Panc1 (cell line): ENCODE results near the gene ELP5. TPM values are rescaled to one million over a fixed set of nuclear protein-coding genes. Genes with fewer than 3 reads are reported as not detected.

ENCODE experiments used
- ATAC-seq: fragments of 200-7000 bp; cut with Tn5 transposase; 2 replicates; pipeline ENCODE4 v1.9.1; 2020; ENCODE audit warnings: mild to moderate bottlenecking, moderate library complexity
- BruUV-seq: library from RNA; stranded (reverse); fragments of 400-500 nt; replicated peaks from 2 replicates; lab custom pipeline; 2021; lab: Mats Ljungman, UMichigan
- CTCF ChIA-PET: fragments of 300-600 bp; sonication (Branson Sonifier 250); formaldehyde crosslinking; loops from one replicate; lab custom pipeline; 2022; ENCODE audit warnings: antibody characterized with exemption; lab: Charles Lee
- POLR2A ChIA-PET: fragments of 300-600 bp; sonication (Branson Sonifier 250); formaldehyde crosslinking; loops from one replicate; lab custom pipeline; 2022; ENCODE audit warnings: antibody characterized with exemption; lab: Charles Lee
- DNase-seq: peaks from one replicate; pipeline ENCODE4 v3.0.0-alpha.2; 2010; ENCODE audit warnings: low read depth, low spot score
- H3K27ac ChIP-seq: 2 replicates; pipeline ENCODE4 v1.5.1; 2011; ENCODE audit warnings: mild to moderate bottlenecking, low read length, inconsistent platforms
- H3K27me3 ChIP-seq: fragments of 200-500 bp; sonication (Bioruptor generic); 2 replicates; pipeline ENCODE4 v1.6.0; 2014; ENCODE audit warnings: low read length, inconsistent platforms; ENCODE audit not compliant: control insufficient read depth, insufficient read depth
- H3K36me3 ChIP-seq: fragments of 200-500 bp; sonication (Bioruptor generic); 2 replicates; pipeline ENCODE4 v1.5.1; 2014; ENCODE audit warnings: inconsistent platforms, mild to moderate bottlenecking, low read length, moderate library complexity; ENCODE audit not compliant: control insufficient read depth, insufficient read depth
- H3K4me1 ChIP-seq: 2 replicates; pipeline ENCODE4 v1.5.1; 2011; ENCODE audit warnings: inconsistent platforms, mild to moderate bottlenecking, low read length, moderate library complexity; ENCODE audit not compliant: control insufficient read depth, insufficient read depth
- H3K4me3 ChIP-seq, 2 experiments: 2 replicates each; pipeline ENCODE4 v1.5.1; 2011 to 2012; ENCODE audit warnings: low read depth in 2 of 2, low read length in 2 of 2, mild to moderate bottlenecking in 2 of 2, inconsistent platforms in 1 of 2, moderate library complexity in 1 of 2
- H3K9me3 ChIP-seq: fragments of 200-500 bp; sonication (Bioruptor generic); 2 replicates; pipeline ENCODE4 v1.5.1; 2014; ENCODE audit warnings: low read depth, mild to moderate bottlenecking, inconsistent platforms, low read length, moderate library complexity; ENCODE audit not compliant: control insufficient read depth, insufficient read depth
- CTCF ChIP-seq: fragments of 450-650 bp; IDR thresholded peaks from 2 replicates; pipeline ENCODE4 v1.5.1; 2017; ENCODE audit warnings: mild to moderate bottlenecking
- POLR2AphosphoS5 ChIP-seq: IDR thresholded peaks from 2 replicates; pipeline ENCODE4 v1.6.1; 2012; ENCODE audit warnings: mild to moderate bottlenecking, low read depth, low read length, moderate library complexity
- REST ChIP-seq, 2 experiments: IDR thresholded peaks; 2 replicates each; pipeline ENCODE4 v1.6.1; 2011 to 2012; ENCODE audit warnings: low read depth in 2 of 2, control low read depth in 1 of 2, low read length in 1 of 2, mild to moderate bottlenecking in 1 of 2, moderate library complexity in 1 of 2; ENCODE audit not compliant: insufficient read depth in 1 of 2
- SIN3A ChIP-seq: IDR thresholded peaks from 2 replicates; pipeline ENCODE4 v1.6.1; 2012; ENCODE audit warnings: low read depth, mild to moderate bottlenecking, low read length, moderate library complexity, borderline replicate concordance; ENCODE audit not compliant: insufficient read depth
- TCF7L2 ChIP-seq: IDR thresholded peaks from 2 replicates; pipeline ENCODE4 v1.6.1; 2011; ENCODE audit warnings: mild to moderate bottlenecking, low read depth, low read length, inconsistent platforms
- in situ Hi-C: cut with HindIII; loops from 2 replicates; pipeline ENCODE4 v1.10.0; 2016; ENCODE audit warnings: low sequenced_read_pairs, low pct_unique_long_range_greater_than_20kb
- intact Hi-C: fragments of 100-400 bp; cut with micrococcal nuclease; formaldehyde crosslinking; loops from one replicate; pipeline ENCODE4 v1.10.0; 2022; ENCODE audit not compliant: unreplicated experiment
- total RNA-seq: library from RNA; stranded (reverse); gene quantifications from one replicate; pipeline ENCODE4 v1.2.1, GENCODE V29; 2021; ENCODE audit not compliant: unreplicated experiment

Gene ELP5
- total RNA-seq, 1 experiment from 2014 or later: 89.5 TPM

- no peak overlapping the region for H3K4me3 ChIP-seq
- in situ Hi-C loops (no loop called here), intact Hi-C loops (no loop called here)
- H3K27ac ChIP-seq: no peak overlapping the region
- ChIA-PET POLR2A (no interaction called here), CTCF (no interaction called here)
- BruUV-seq: no TSS peak
- no peaks in the 10 kb centered on the region for H3K4me1 ChIP-seq
- no peaks in the 10 kb centered on the region for H3K9me3 ChIP-seq
- TF ChIP-seq REST (IDR thresholded peaks at IDR 0.05; ENCODE audit: insufficient read depth in 1 of 2, low read depth in 2 of 2, low read length in 1 of 2) (no peak), SIN3A (no peak), TCF7L2 (no peak), CTCF (no peak), POLR2AphosphoS5 (no peak)
- no peaks in the 10 kb centered on the region for H3K27me3 ChIP-seq
- no peak for DNase-seq
- H3K36me3 ChIP-seq: peaks cover 4% of the 10 kb centered on the region
- no peak for ATAC-seq
These were observed 46.5 kb upstream of the ELP5 start for GRCh38 chr17:7205561-7205960.

GRCh38 chr17:7207120-7208001 is 44.7 kb upstream of the ELP5 start:
- intact Hi-C loops: no loop called here
- no peaks in the 10 kb centered on the region for H3K27me3 ChIP-seq
- no peak for DNase-seq
- peaks cover 4% of the 10 kb centered on the region for H3K4me1 ChIP-seq
- CTCF ChIA-PET: no interaction called here
- no TSS peak for BruUV-seq
- POLR2A ChIA-PET: no interaction called here
- in situ Hi-C loops: no loop called here
- H3K9me3 ChIP-seq: no peaks in the 10 kb centered on the region
- peaks cover 1% of the 10 kb centered on the region for H3K36me3 ChIP-seq
- no peak overlapping the region for H3K27ac ChIP-seq
- TF ChIP-seq REST (IDR thresholded peaks at IDR 0.05; ENCODE audit: insufficient read depth in 1 of 2, low read depth in 2 of 2, low read length in 1 of 2): no peak
- ATAC-seq: no peak
- H3K4me3 ChIP-seq: no peak overlapping the region
